ENCODE measurements around the gene STK32C. TPM values are rescaled to one million over a fixed set of nuclear protein-coding genes. Genes with fewer than 3 reads are reported as not detected.

The STK32C gene
- total and polyA plus RNA-seq, 10 of the 15 experiments (the other 5 are each of a cell fraction or from before 2014, with no cell fraction given): 1.5 to 18.1 (median 6.4) TPM

GRCh38 chr10:132310701-132311337, 3.1 kb upstream of the STK32C start:
- DNase-seq (ENCODE audit: low read depth, low spot score) (no peak), ATAC-seq (no peak), FAIRE-seq (no peak)
- H3K4me1 ChIP-seq (ENCODE audit: control insufficient read depth, insufficient read depth, low read length): no peaks in the 10 kb centered on the region
- no peaks in the 10 kb centered on the region for H3K79me2 ChIP-seq (ENCODE audit: control insufficient read depth, insufficient read depth, low read length)
- ChIA-PET CTCF (no interaction called here), POLR2A (no interaction called here), SMC1A (ENCODE audit: uncharacterized antibody, unreplicated experiment) (no interaction called here), RAD21 (ENCODE audit: unreplicated experiment) (no interaction called here)
- WGBS (ENCODE audit: insufficient coverage, insufficient replicate concordance, low lambda C conversion rate, missing lambda C conversion rate): 51% methylated on average over 17 of the region's 17 CpGs
- intact Hi-C loops (cut with micrococcal nuclease; ENCODE audit: unreplicated experiment) (no loop called here), in situ Hi-C loops (cut with MboI) (no loop called here)
- TF ChIP-seq PAX8 (IDR thresholded peaks at IDR 0.05): no peak
- no TSS peak for BruUV-seq (replicated peaks)
- no peak overlapping the region for H3K4me3 ChIP-seq
- no peaks in the 10 kb centered on the region for H3K36me3 ChIP-seq (ENCODE audit: control insufficient read depth in 2 of 2, insufficient read depth in 2 of 2, low read length in 1 of 2)
- no peak overlapping the region for H3K27ac ChIP-seq (ENCODE audit: control insufficient read depth, insufficient read depth)
- H3K4me2 ChIP-seq (ENCODE audit: control insufficient read depth, insufficient read depth): no peak overlapping the region
- H3K9me3 ChIP-seq (replicated peaks; ENCODE audit: control insufficient read depth, insufficient read depth, low read length): no peaks in the 10 kb centered on the region; the same call in 2 of the 3 replicates
- H3K27me3 ChIP-seq (replicated peaks in 1 of 2; ENCODE audit: control insufficient read depth in 2 of 2, insufficient read depth in 2 of 2, low read length in 1 of 2): peaks cover 7 to 13% of the 10 kb centered on the region in 2 experiments
- no peaks in the 10 kb centered on the region; the same call in 1 of the 2 replicates for H4K20me1 ChIP-seq (ENCODE audit: control insufficient read depth, insufficient read depth)
- no peak overlapping the region for H3K9ac ChIP-seq (ENCODE audit: control insufficient read depth, insufficient read depth, low read length)
- H2AFZ ChIP-seq (ENCODE audit: control insufficient read depth, low read depth, low read length): no peak overlapping the region

GRCh38 chr10:132309879-132310591, 2.3 kb upstream of the STK32C start:
- BruUV-seq (replicated peaks): no TSS peak
- Histone ChIP-seq H3K4me2 (ENCODE audit: control insufficient read depth, insufficient read depth) (no peak overlapping the region), H3K27ac (ENCODE audit: control insufficient read depth, insufficient read depth) (no peak overlapping the region), H3K36me3 (ENCODE audit: control insufficient read depth in 2 of 2, insufficient read depth in 2 of 2, low read length in 1 of 2) (no peaks in the 10 kb centered on the region), H3K9ac (ENCODE audit: control insufficient read depth, insufficient read depth, low read length) (no peak overlapping the region), H3K4me3 (no peak overlapping the region), H3K4me1 (ENCODE audit: control insufficient read depth, insufficient read depth, low read length) (no peaks in the 10 kb centered on the region), H3K9me3 (replicated peaks; ENCODE audit: control insufficient read depth, insufficient read depth, low read length) (no peaks in the 10 kb centered on the region; the same call in 2 of the 3 replicates), H3K27me3 (replicated peaks in 1 of 2; ENCODE audit: control insufficient read depth in 2 of 2, insufficient read depth in 2 of 2, low read length in 1 of 2) (peaks cover 7 to 13% of the 10 kb centered on the region in 2 experiments), H4K20me1 (ENCODE audit: control insufficient read depth, insufficient read depth) (no peaks in the 10 kb centered on the region; the same call in 1 of the 2 replicates), H2AFZ (ENCODE audit: control insufficient read depth, low read depth, low read length) (no peak overlapping the region), H3K79me2 (ENCODE audit: control insufficient read depth, insufficient read depth, low read length) (no peaks in the 10 kb centered on the region)
- intact Hi-C loops (cut with micrococcal nuclease; ENCODE audit: unreplicated experiment) (no loop called here), in situ Hi-C loops (cut with MboI) (no loop called here)
- DNase-seq (ENCODE audit: low read depth, low spot score) (no peak), FAIRE-seq (no peak), ATAC-seq (no peak)
- ChIA-PET SMC1A (ENCODE audit: uncharacterized antibody, unreplicated experiment) (no interaction called here), RAD21 (ENCODE audit: unreplicated experiment) (no interaction called here), POLR2A (no interaction called here), CTCF (no interaction called here)
- WGBS (ENCODE audit: insufficient coverage, insufficient replicate concordance, low lambda C conversion rate, missing lambda C conversion rate): 47% methylated on average over 7 of the region's 7 CpGs
- TF ChIP-seq FOS (IDR thresholded peaks at IDR 0.05; ENCODE audit: borderline replicate concordance, extremely low read depth, insufficient read length) (no peak), ZNF207 (IDR thresholded peaks at IDR 0.05; ENCODE audit: borderline replicate concordance) (no peak), ATF3 (IDR thresholded peaks at IDR 0.05; ENCODE audit: borderline replicate concordance, extremely low read depth, low read depth, low read length) (no peak), CHD1 (IDR thresholded peaks at IDR 0.05; ENCODE audit: low read depth, low read length) (no peak)

Measured in GM12878 (cell line).